ENCODE results near the gene REEP1. TPM values are rescaled to one million over a fixed set of nuclear protein-coding genes. Genes with fewer than 3 reads are reported as not detected.

The REEP1 gene
- total RNA-seq, 1 donor from 2014 or later = not detected

GRCh38 chr2:86292571-86293515, 44.6 kb downstream of the REEP1 start:
- Mint-ChIP-seq H3K27ac (no peak overlapping the region), H3K9me3 (no peaks in the 10 kb centered on the region), H3K4me1 (no peaks in the 10 kb centered on the region), H3K4me3 (no peak overlapping the region), H3K36me3 (ENCODE audit: low read depth) (no peaks in the 10 kb centered on the region), H3K27me3 (peaks cover 39% of the 10 kb centered on the region)
- intact Hi-C loops (cut with micrococcal nuclease) = no loop called here
- POLR2A ChIA-PET = no interaction called here
- ATAC-seq (ENCODE audit: low read depth) (no peak), DNase-seq (no peak)
- TF ChIP-seq CTCF (IDR thresholded peaks at IDR 0.05) = no peak
- CTCF ChIA-PET = interaction anchor here (1.1 kb wide), 1 partner anchor 72 kb away, joined by 3 read pairs; no protein-coding TSS in a partner anchor

GRCh38 chr2:86291328-86291662, 46.1 kb downstream of the REEP1 start:
- Mint-ChIP-seq H3K4me1 (no peaks in the 10 kb centered on the region), H3K27ac (no peak overlapping the region), H3K9me3 (no peaks in the 10 kb centered on the region), H3K36me3 (ENCODE audit: low read depth) (no peaks in the 10 kb centered on the region), H3K4me3 (no peak overlapping the region), H3K27me3 (peaks cover 32% of the 10 kb centered on the region)
- no peak for ATAC-seq (ENCODE audit: low read depth)
- POLR2A ChIA-PET = no interaction called here
- CTCF ChIA-PET = no interaction called here
- intact Hi-C loops (cut with micrococcal nuclease) = no loop called here
- DNase-seq = no peak
- no peak for TF ChIP-seq CTCF (IDR thresholded peaks at IDR 0.05)

- Mint-ChIP-seq H3K4me1 (no peaks in the 10 kb centered on the region), H3K27ac (no peak overlapping the region), H3K9me3 (no peaks in the 10 kb centered on the region), H3K4me3 (no peak overlapping the region), H3K27me3 (peaks cover 35% of the 10 kb centered on the region), H3K36me3 (ENCODE audit: low read depth) (no peaks in the 10 kb centered on the region)
- ATAC-seq (ENCODE audit: low read depth) = no peak
- TF ChIP-seq CTCF (IDR thresholded peaks at IDR 0.05) = no peak
- DNase-seq = no peak
- CTCF ChIA-PET = no interaction called here
- intact Hi-C loops (cut with micrococcal nuclease) = no loop called here
- POLR2A ChIA-PET = no interaction called here
These were observed 46.7 kb downstream of the REEP1 start for GRCh38 chr2:86290596-86291327.

- no peak for ATAC-seq (ENCODE audit: low read depth)
- no peaks in the 10 kb centered on the region for H3K4me1 Mint-ChIP-seq
- H3K4me3 Mint-ChIP-seq = no peak overlapping the region
- no peaks in the 10 kb centered on the region for H3K9me3 Mint-ChIP-seq
- no peak for TF ChIP-seq CTCF (IDR thresholded peaks at IDR 0.05)
- peaks cover 22% of the 10 kb centered on the region for H3K27me3 Mint-ChIP-seq
- H3K27ac Mint-ChIP-seq = no peak overlapping the region
- ChIA-PET CTCF (interaction anchor here (0.8 kb wide), 1 partner anchor 66 kb away, joined by 3 read pairs; no protein-coding TSS in a partner anchor), POLR2A (no interaction called here)
- DNase-seq = no peak
- no peaks in the 10 kb centered on the region for H3K36me3 Mint-ChIP-seq (ENCODE audit: low read depth)
- intact Hi-C loops (cut with micrococcal nuclease) = no loop called here
These were observed 50.9 kb downstream of the REEP1 start for GRCh38 chr2:86286516-86286915.

- no peak overlapping the region for H3K4me3 Mint-ChIP-seq
- ChIA-PET CTCF (no interaction called here), POLR2A (no interaction called here)
- ATAC-seq (ENCODE audit: low read depth) (no peak), DNase-seq (no peak)
- no peaks in the 10 kb centered on the region for H3K9me3 Mint-ChIP-seq
- no peak for TF ChIP-seq CTCF (IDR thresholded peaks at IDR 0.05)
- H3K36me3 Mint-ChIP-seq (ENCODE audit: low read depth) = no peaks in the 10 kb centered on the region
- intact Hi-C loops (cut with micrococcal nuclease) = no loop called here
- no peaks in the 10 kb centered on the region for H3K4me1 Mint-ChIP-seq
- no peak overlapping the region for H3K27ac Mint-ChIP-seq
- peaks cover 17% of the 10 kb centered on the region for H3K27me3 Mint-ChIP-seq
These were observed 51.4 kb downstream of the REEP1 start for GRCh38 chr2:86285981-86286380.
